Measurements from ENCODE around the gene LRRC8D.

LRRC8D gene

DNA sequence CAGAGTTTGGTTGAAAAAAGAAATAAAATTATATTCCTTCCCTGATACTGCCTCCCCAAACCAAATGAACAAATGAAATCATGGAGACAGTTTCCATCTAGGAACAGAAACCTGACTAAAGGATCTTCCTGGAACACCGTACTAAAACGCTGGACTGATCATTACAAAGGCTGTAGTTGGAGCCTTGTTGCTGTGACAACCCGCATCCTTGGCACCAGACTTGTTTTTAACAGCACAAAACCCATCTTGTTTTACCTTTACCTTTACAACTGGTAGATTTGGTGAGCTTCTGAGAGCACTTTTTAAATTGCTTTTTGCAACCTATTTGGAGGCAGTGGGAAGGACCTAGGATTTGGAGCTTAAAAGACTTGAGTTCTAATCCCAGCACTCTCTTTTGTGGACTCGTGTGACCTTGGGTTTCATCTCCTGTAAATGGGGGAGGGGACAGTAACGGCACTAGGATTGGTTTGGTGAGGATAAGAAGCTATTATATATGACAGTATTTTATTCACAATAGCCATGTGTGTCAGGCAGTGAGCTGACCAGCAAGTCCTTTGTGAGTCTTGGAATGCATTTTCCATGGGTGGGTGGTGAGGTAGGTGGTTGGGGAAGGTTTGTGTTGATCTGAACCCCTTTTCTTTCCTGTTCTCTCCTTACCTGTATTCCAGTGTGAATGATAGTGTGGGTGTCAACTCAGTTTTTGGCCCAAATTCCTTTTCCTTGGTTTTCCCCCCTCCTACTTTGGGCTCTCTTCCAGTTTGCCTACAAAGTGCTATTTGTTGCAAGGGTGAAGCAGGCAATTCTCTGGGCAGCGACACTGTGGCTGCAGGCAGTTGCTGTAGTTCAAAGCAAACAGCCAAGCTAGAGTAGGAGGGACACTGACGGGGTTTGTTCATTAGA is 12.6 kb downstream of the LRRC8D start:
- H3K27me3 ChIP-seq (ENCODE audit: control insufficient read depth in 3 of 3, insufficient read depth in 3 of 3, low read depth in 1 of 3, low read length in 3 of 3) = no peaks in the 10 kb centered on the region
- no peak overlapping the region for H3K4me2 ChIP-seq (ENCODE audit: insufficient read depth, low read length, poor library complexity, severe bottlenecking)
- H3K4ac ChIP-seq (ENCODE audit: low read length) = no peak overlapping the region
- no CpG with 5 or more reads among the region's 7 CpGs for WGBS, 2 donors (ENCODE audit: extremely low coverage in 2 of 2, insufficient read length in 2 of 2, insufficient replicate concordance in 1 of 2)
- H3K4me1 ChIP-seq (ENCODE audit: control insufficient read depth in 2 of 2, insufficient read depth in 1 of 2, low read depth in 1 of 2, low read length in 2 of 2) = peaks cover 20 to 46% of the 10 kb centered on the region in 2 donors
- no peak overlapping the region for H2BK12ac ChIP-seq (ENCODE audit: low read length)
- H3K9me3 ChIP-seq (replicated peaks in 1 of 2; ENCODE audit: control insufficient read depth in 2 of 2, insufficient read depth in 1 of 2, low read depth in 1 of 2, low read length in 2 of 2) = no peaks in the 10 kb centered on the region
- H3K27ac ChIP-seq (replicated peaks; ENCODE audit: low read length) = no peak overlapping the region
- H3K4me3 ChIP-seq (ENCODE audit: low read length in 2 of 2) = no peak overlapping the region
- H2BK120ac ChIP-seq (ENCODE audit: low read depth, low read length) = no peak overlapping the region
- peaks cover 0 to 27% of the 10 kb centered on the region in 2 donors for H3K36me3 ChIP-seq (replicated peaks in 1 of 2; ENCODE audit: control insufficient read depth in 2 of 2, insufficient read depth in 2 of 2, low read length in 2 of 2)
- no peak overlapping the region for H2BK5ac ChIP-seq (ENCODE audit: low read length)
- no peak overlapping the region for H2BK15ac ChIP-seq (ENCODE audit: low read length)
- no peak overlapping the region for H4K8ac ChIP-seq (ENCODE audit: low read depth, low read length)
- H3K79me1 ChIP-seq (ENCODE audit: low read depth, low read length) = peaks cover 4% of the 10 kb centered on the region
- H3K18ac ChIP-seq (ENCODE audit: low read length) = no peak overlapping the region
- H2AK5ac ChIP-seq (ENCODE audit: low read depth, low read length) = no peak overlapping the region
- no peak overlapping the region for H3K14ac ChIP-seq (ENCODE audit: low read length)
- no peak overlapping the region for H3K23ac ChIP-seq (ENCODE audit: low read depth, low read length, poor library complexity)
- H4K91ac ChIP-seq (ENCODE audit: low read depth, low read length, poor library complexity) = no peak overlapping the region
- no peak overlapping the region for H3K9ac ChIP-seq (ENCODE audit: low read depth, low read length, poor library complexity)
- no peak for DNase-seq (ENCODE audit: low spot score)
- H2AFZ ChIP-seq (ENCODE audit: low read length) = no peak overlapping the region

DNA sequence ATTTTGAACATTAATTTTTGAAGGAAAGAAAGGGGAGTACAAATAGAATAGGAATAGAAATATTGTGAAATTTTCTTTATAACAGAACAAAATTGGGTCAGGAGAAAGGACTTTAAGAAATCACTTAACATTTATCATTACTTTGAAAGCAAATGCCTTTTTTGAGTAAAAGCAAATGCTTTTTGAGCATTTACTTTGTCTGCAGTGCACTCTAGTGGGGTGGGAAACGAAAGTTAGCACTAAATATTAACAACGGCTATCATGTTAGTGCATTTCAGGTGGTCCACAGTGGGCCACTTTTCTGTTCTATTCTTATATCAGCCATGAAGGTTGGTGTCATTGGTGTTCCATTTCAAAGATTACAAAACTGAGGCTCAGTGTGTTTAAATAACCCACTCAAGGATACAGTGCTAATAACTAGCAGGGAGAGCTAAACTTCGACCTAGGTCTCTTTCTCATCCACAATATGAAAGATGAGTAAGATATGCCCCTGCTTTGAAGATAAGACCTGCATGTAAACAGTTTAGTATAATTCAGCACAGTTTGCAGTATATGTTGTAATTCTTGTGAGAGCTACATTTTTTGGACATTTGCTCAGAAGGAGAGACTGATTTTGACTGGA is 13.4 kb downstream of the LRRC8D start:
- H3K36me3 ChIP-seq (replicated peaks in 1 of 2; ENCODE audit: control insufficient read depth in 2 of 2, insufficient read depth in 2 of 2, low read length in 2 of 2) = peaks cover 0 to 21% of the 10 kb centered on the region in 2 donors
- H3K27me3 ChIP-seq (ENCODE audit: control insufficient read depth in 3 of 3, insufficient read depth in 3 of 3, low read depth in 1 of 3, low read length in 3 of 3) = peaks cover 0 to 2% (median 0%) of the 10 kb centered on the region in 3 experiments
- H3K4ac ChIP-seq (ENCODE audit: low read length) = no peak overlapping the region
- H3K4me3 ChIP-seq (ENCODE audit: low read length in 2 of 2) = no peak overlapping the region
- no peak overlapping the region for H3K14ac ChIP-seq (ENCODE audit: low read length)
- no peak overlapping the region for H4K91ac ChIP-seq (ENCODE audit: low read depth, low read length, poor library complexity)
- DNase-seq (ENCODE audit: low spot score) = no peak
- H3K4me2 ChIP-seq (ENCODE audit: insufficient read depth, low read length, poor library complexity, severe bottlenecking) = no peak overlapping the region
- no peak overlapping the region for H3K23ac ChIP-seq (ENCODE audit: low read depth, low read length, poor library complexity)
- H4K8ac ChIP-seq (ENCODE audit: low read depth, low read length) = no peak overlapping the region
- H3K18ac ChIP-seq (ENCODE audit: low read length) = no peak overlapping the region
- H3K9me3 ChIP-seq (replicated peaks in 1 of 2; ENCODE audit: control insufficient read depth in 2 of 2, insufficient read depth in 1 of 2, low read depth in 1 of 2, low read length in 2 of 2) = no peaks in the 10 kb centered on the region
- H3K79me1 ChIP-seq (ENCODE audit: low read depth, low read length) = peaks cover 4% of the 10 kb centered on the region
- H3K4me1 ChIP-seq (ENCODE audit: control insufficient read depth in 2 of 2, insufficient read depth in 1 of 2, low read depth in 1 of 2, low read length in 2 of 2) = peaks cover 20 to 48% of the 10 kb centered on the region in 2 donors
- WGBS, 2 donors (ENCODE audit: extremely low coverage in 2 of 2, insufficient read length in 2 of 2, insufficient replicate concordance in 1 of 2) = no CpG with 5 or more reads among the region's 3 CpGs
- H2AFZ ChIP-seq (ENCODE audit: low read length) = no peak overlapping the region
- no peak overlapping the region for H2BK5ac ChIP-seq (ENCODE audit: low read length)
- no peak overlapping the region for H2BK120ac ChIP-seq (ENCODE audit: low read depth, low read length)
- no peak overlapping the region for H2BK12ac ChIP-seq (ENCODE audit: low read length)
- H2BK15ac ChIP-seq (ENCODE audit: low read length) = no peak overlapping the region
- no peak overlapping the region for H2AK5ac ChIP-seq (ENCODE audit: low read depth, low read length)
- no peak overlapping the region for H3K9ac ChIP-seq (ENCODE audit: low read depth, low read length, poor library complexity)
- no peak overlapping the region for H3K27ac ChIP-seq (replicated peaks; ENCODE audit: low read length)

DNA sequence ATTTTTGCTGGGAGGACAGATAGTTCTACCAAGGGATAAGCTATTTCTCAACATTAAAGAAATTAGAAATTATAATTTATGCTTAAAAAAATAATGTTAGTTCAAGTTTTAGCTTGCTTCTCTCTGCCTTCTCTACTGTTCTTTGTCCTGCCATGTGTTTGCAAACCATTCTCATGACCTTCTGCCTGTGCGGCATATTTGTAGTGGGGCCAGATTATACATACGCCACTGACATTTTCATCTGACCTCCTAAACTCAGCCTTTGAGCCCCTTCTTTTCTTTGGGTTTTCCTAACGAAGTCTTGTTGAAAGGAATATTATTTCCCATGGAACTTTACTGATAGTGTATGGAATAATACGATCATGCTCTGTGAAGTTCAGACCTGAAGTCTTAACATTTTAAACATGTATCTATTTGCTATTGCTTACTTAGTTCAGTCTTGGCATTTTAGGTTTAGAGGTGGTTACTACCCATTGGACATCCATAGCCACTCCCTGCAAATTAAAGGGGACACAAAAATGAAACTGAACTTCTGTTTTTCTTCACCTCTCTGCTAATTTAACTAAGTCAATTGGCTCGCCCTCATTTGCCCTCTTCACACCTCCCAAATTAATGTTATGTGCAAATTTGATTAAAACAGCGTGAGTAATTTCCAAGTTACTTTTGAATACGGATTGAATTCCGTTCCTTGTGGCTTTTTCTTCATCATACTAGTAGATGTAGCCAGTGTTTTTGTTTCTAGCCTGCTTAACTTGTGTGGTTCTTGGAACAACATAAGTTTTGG is 15.6 kb downstream of the LRRC8D start:
- Histone ChIP-seq H3K4me3 (ENCODE audit: low read length in 2 of 2) (no peak overlapping the region), H3K36me3 (replicated peaks in 1 of 2; ENCODE audit: control insufficient read depth in 2 of 2, insufficient read depth in 2 of 2, low read length in 2 of 2) (peaks cover 0 to 36% of the 10 kb centered on the region in 2 donors), H4K91ac (ENCODE audit: low read depth, low read length, poor library complexity) (no peak overlapping the region), H3K14ac (ENCODE audit: low read length) (no peak overlapping the region), H3K4me1 (ENCODE audit: control insufficient read depth in 2 of 2, insufficient read depth in 1 of 2, low read depth in 1 of 2, low read length in 2 of 2) (peaks cover 17 to 41% of the 10 kb centered on the region in 2 donors), H2AFZ (ENCODE audit: low read length) (no peak overlapping the region), H3K79me1 (ENCODE audit: low read depth, low read length) (peaks cover 4% of the 10 kb centered on the region), H2BK120ac (ENCODE audit: low read depth, low read length) (no peak overlapping the region), H3K18ac (ENCODE audit: low read length) (no peak overlapping the region), H2BK15ac (ENCODE audit: low read length) (no peak overlapping the region), H3K27me3 (ENCODE audit: control insufficient read depth in 3 of 3, insufficient read depth in 3 of 3, low read depth in 1 of 3, low read length in 3 of 3) (peaks cover 0 to 2% (median 0%) of the 10 kb centered on the region in 3 experiments), H3K23ac (ENCODE audit: low read depth, low read length, poor library complexity) (no peak overlapping the region), H3K4me2 (ENCODE audit: insufficient read depth, low read length, poor library complexity, severe bottlenecking) (no peak overlapping the region), H2BK12ac (ENCODE audit: low read length) (no peak overlapping the region), H3K27ac (replicated peaks; ENCODE audit: low read length) (no peak overlapping the region), H2BK5ac (ENCODE audit: low read length) (no peak overlapping the region), H3K9me3 (replicated peaks in 1 of 2; ENCODE audit: control insufficient read depth in 2 of 2, insufficient read depth in 1 of 2, low read depth in 1 of 2, low read length in 2 of 2) (no peaks in the 10 kb centered on the region), H3K9ac (ENCODE audit: low read depth, low read length, poor library complexity) (no peak overlapping the region), H3K4ac (ENCODE audit: low read length) (no peak overlapping the region), H2AK5ac (ENCODE audit: low read depth, low read length) (no peak overlapping the region), H4K8ac (ENCODE audit: low read depth, low read length) (no peak overlapping the region)
- no CpG with 5 or more reads among the region's 8 CpGs for WGBS, 2 donors (ENCODE audit: extremely low coverage in 2 of 2, insufficient read length in 2 of 2, insufficient replicate concordance in 1 of 2)
- no peak for DNase-seq (ENCODE audit: low spot score)

DNA sequence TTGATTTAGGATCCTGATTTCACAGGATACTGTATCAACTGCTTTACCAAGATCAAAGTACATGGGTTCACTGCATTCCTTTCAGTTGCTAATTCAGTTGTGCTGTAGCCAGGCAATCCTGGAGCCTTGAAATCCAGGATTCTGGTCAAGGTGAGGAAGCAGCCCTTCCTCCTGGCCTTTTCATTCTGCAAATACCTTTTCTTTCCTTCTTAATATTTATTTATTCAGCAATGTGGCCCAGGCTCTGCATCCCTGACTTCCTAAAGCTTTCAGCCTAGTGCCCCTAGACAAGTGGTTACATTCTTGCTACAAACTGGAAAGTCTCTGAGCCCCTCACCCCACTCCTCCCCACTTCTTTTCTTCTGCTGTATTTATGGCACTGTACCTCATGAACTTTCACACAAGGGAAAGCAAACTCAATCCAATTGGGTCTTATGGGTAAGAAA is 16.2 kb downstream of the LRRC8D start:
- Histone ChIP-seq H3K27me3 (ENCODE audit: control insufficient read depth in 3 of 3, insufficient read depth in 3 of 3, low read depth in 1 of 3, low read length in 3 of 3) (peaks cover 0 to 2% (median 0%) of the 10 kb centered on the region in 3 experiments), H3K27ac (replicated peaks; ENCODE audit: low read length) (no peak overlapping the region), H4K91ac (ENCODE audit: low read depth, low read length, poor library complexity) (no peak overlapping the region), H3K36me3 (replicated peaks in 1 of 2; ENCODE audit: control insufficient read depth in 2 of 2, insufficient read depth in 2 of 2, low read length in 2 of 2) (peaks cover 0 to 40% of the 10 kb centered on the region in 2 donors), H3K4me2 (ENCODE audit: insufficient read depth, low read length, poor library complexity, severe bottlenecking) (no peak overlapping the region), H3K4ac (ENCODE audit: low read length) (no peak overlapping the region), H3K79me1 (ENCODE audit: low read depth, low read length) (peaks cover 4% of the 10 kb centered on the region), H2BK15ac (ENCODE audit: low read length) (no peak overlapping the region), H3K14ac (ENCODE audit: low read length) (no peak overlapping the region), H2AK5ac (ENCODE audit: low read depth, low read length) (no peak overlapping the region), H3K9ac (ENCODE audit: low read depth, low read length, poor library complexity) (no peak overlapping the region), H3K4me1 (ENCODE audit: control insufficient read depth in 2 of 2, insufficient read depth in 1 of 2, low read depth in 1 of 2, low read length in 2 of 2) (peaks cover 15 to 35% of the 10 kb centered on the region in 2 donors), H3K18ac (ENCODE audit: low read length) (no peak overlapping the region), H2BK12ac (ENCODE audit: low read length) (no peak overlapping the region), H3K9me3 (replicated peaks in 1 of 2; ENCODE audit: control insufficient read depth in 2 of 2, insufficient read depth in 1 of 2, low read depth in 1 of 2, low read length in 2 of 2) (no peaks in the 10 kb centered on the region), H3K4me3 (ENCODE audit: low read length in 2 of 2) (no peak overlapping the region), H2BK5ac (ENCODE audit: low read length) (no peak overlapping the region), H2BK120ac (ENCODE audit: low read depth, low read length) (no peak overlapping the region), H3K23ac (ENCODE audit: low read depth, low read length, poor library complexity) (no peak overlapping the region), H4K8ac (ENCODE audit: low read depth, low read length) (no peak overlapping the region), H2AFZ (ENCODE audit: low read length) (no peak overlapping the region)
- no peak for DNase-seq (ENCODE audit: low spot score)
